IgD-negative memory B cell (primary cell): ENCODE data around the gene TCP1. TPM values are rescaled to one million over a fixed set of nuclear protein-coding genes. Genes with fewer than 3 reads are reported as not detected.
"Not testable (repeated sequence)": the region's sequence is repeated elsewhere in the genome, so short reads cannot be mapped to it uniquely, and the experiment has no call there.

Source experiments
- H3K27ac Mint-ChIP-seq, 3 donors: one replicate each; pipeline ENCODE4 v1.8.0; 2020 to 2022; ENCODE audit warnings: mild to moderate bottlenecking in 3 of 3, mixed read lengths in 3 of 3, moderate library complexity in 1 of 3
- H3K27me3 Mint-ChIP-seq: one replicate; pipeline ENCODE4 v1.8.0; 2021; ENCODE audit warnings: mixed read lengths
- H3K36me3 Mint-ChIP-seq: one replicate; pipeline ENCODE4 v1.8.0; 2020; ENCODE audit warnings: mild to moderate bottlenecking, mixed read lengths
- H3K4me1 Mint-ChIP-seq, 3 donors: one replicate each; pipeline ENCODE4 v1.8.0; 2020 to 2022; ENCODE audit warnings: mixed read lengths in 3 of 3, mild to moderate bottlenecking in 1 of 3
- H3K4me3 Mint-ChIP-seq, 4 donors: one replicate each; pipeline ENCODE4 v1.8.0; 2020 to 2022; ENCODE audit warnings: mild to moderate bottlenecking in 4 of 4, mixed read lengths in 4 of 4, moderate library complexity in 3 of 4
- H3K9me3 Mint-ChIP-seq, 3 donors: one replicate each; pipeline ENCODE4 v1.8.0; 2020 to 2021; ENCODE audit warnings: mixed read lengths in 3 of 3, mild to moderate bottlenecking in 1 of 3
- polyA plus RNA-seq: library from polyadenylated mRNA; unstranded; fragments of 300-500 nt; fragmentation: Illumina TruSeq; gene quantifications from one replicate; pipeline ENCODE4 v1.2.3, GENCODE V29; 2021

The TCP1 gene
- polyA plus RNA-seq, 1 donor from 2014 or later, result 82.7 TPM

DNA sequence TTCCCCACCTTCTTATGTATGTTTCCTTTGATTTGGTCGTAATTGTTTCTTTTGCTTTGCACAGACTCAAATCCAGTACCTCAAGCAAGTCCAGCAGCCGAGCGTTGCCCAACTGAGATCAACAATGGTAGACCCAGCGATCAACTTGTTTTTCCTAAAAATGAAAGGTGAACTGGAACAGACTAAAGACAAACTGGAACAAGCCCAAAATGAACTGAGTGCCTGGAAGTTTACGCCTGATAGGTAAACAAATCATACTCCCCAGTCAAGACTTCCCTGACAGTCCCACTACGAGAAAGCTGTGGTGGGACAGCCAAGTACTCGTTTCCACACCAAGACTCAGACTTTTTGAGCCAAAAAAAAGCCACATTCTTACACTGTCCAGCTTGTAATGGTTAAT is 41.3 kb downstream of the TCP1 start:
- H3K4me1 Mint-ChIP-seq, H3K36me3 Mint-ChIP-seq, H3K27me3 Mint-ChIP-seq, H3K9me3 Mint-ChIP-seq, H3K4me3 Mint-ChIP-seq: not testable (repeated sequence)
- peak overlapping the region in 1 of 3 donors; percentile 39 for H3K27ac Mint-ChIP-seq

DNA sequence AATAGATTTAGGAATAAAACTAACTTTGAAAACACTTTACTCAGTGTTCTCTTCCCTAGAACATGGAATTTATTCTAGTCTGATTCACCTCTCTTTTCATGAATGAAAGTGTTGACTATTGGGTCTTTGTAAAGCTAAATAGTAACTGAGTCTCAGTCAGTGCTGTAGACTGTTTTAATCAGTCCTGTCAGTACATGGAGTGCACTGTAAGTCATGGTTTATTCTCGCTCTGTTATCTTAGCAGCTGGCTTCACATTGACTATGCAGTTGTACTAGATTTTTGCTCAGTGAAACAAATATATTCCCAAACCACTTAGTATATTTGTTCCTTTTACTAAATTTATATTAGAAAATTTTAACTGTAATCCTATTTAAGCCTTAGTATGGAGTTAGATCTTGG is 42.6 kb downstream of the TCP1 start:
- Mint-ChIP-seq H3K4me1 (peaks cover 0 to 9% (median 2%) of the 10 kb centered on the region in 3 donors), H3K27me3 (no peaks in the 10 kb centered on the region), H3K9me3 (no peaks in the 10 kb centered on the region), H3K4me3 (no peak overlapping the region), H3K27ac (no peak overlapping the region), H3K36me3 (peaks cover 11% of the 10 kb centered on the region)

DNA sequence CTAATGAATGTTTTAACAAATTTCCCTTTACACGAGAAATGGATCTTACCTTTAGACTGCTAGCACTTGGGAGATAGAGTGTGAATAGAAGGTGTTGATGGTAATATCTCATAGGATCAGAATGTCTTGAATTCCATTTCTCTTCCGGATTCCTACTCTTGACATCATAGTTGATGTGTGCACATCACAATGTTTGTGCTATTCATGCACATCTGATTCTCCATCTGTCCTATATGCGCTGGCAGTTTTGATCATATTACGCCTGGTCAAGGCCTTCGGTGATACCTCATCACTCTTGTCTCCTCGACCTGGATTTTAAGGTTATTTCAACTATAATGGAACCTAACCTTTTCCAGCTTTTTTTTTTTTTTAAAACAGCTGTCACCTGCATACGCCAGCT is 44.3 kb downstream of the TCP1 start:
- no peaks in the 10 kb centered on the region for H3K27me3 Mint-ChIP-seq
- H3K4me1 Mint-ChIP-seq, result peaks cover 3 to 11% (median 9%) of the 10 kb centered on the region in 3 donors
- no peaks in the 10 kb centered on the region for H3K9me3 Mint-ChIP-seq
- H3K36me3 Mint-ChIP-seq, result peaks cover 11% of the 10 kb centered on the region
- H3K27ac Mint-ChIP-seq, result peak overlapping the region; percentile 12 to 90 (median 39)
- H3K4me3 Mint-ChIP-seq, result no peak overlapping the region

DNA sequence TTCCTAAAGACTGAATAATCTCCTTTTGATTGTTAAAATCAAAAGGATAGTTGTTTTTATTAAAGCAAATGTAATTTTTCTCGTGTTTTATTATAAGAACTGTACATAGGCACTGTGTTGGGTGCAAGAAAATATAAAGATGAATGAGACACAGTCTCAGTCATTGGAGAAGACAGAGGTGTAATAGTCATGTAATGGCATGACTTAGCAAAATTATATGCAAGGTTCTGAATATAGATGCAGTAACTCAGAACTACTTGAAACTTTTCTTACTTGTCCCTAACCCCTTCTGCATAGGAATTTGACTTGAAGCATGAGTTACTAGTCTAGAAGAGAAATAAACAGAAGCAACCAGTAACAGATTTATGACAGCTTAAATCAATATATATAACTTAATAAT is 47.2 kb downstream of the TCP1 start:
- no peak overlapping the region for H3K27ac Mint-ChIP-seq

DNA sequence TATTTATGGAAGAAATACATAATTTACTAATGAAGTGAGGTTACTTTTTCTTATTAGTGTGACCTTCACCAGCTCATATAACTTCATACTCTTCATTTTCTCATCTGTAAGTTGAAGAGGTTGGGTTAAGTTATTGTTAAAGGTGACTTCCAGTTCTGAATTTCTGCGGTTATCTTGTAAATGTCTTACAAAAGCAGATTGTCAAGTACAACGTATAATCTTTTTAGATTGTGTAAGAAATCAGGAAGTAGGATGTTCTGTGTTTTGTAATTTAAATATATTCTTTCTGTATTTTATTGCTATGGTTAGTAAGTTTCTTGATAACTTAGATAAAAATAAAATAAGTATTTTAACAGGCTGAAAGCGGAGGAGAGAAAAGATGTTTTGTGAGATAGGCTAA is 50.1 kb downstream of the TCP1 start:
- Mint-ChIP-seq H3K9me3 (no peaks in the 10 kb centered on the region), H3K27me3 (no peaks in the 10 kb centered on the region), H3K27ac (no peak overlapping the region), H3K4me1 (peaks cover 13 to 22% (median 13%) of the 10 kb centered on the region in 3 donors), H3K4me3 (no peak overlapping the region), H3K36me3 (peaks cover 5% of the 10 kb centered on the region)

More for the DNA sequence above, 47.2 kb downstream of the TCP1 start:
- Mint-ChIP-seq H3K9me3 (no peaks in the 10 kb centered on the region), H3K4me1 (peaks cover 9 to 17% (median 17%) of the 10 kb centered on the region in 3 donors), H3K36me3 (peaks cover 10% of the 10 kb centered on the region), H3K27me3 (no peaks in the 10 kb centered on the region), H3K4me3 (no peak overlapping the region)

DNA sequence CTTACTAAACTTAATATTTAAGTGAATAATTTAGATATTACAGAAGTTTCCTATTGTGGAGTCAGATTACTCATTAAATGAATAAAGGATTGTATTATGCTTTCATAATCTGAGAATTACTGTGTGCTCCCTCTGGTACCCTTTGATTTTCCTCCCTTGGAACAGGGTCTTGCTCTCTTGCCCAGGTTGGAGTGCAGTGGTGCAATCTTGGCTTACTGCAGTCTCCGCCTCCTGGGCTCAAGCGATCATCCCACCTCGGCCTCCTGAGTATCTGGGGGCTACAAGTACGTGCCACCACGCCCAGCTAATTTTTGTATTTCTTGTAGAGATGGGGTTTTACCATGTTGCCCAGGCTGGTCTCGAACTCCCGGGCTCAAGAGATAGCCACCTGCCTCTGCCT is 52.5 kb downstream of the TCP1 start:
- H3K9me3 Mint-ChIP-seq, result no peaks in the 10 kb centered on the region

DNA sequence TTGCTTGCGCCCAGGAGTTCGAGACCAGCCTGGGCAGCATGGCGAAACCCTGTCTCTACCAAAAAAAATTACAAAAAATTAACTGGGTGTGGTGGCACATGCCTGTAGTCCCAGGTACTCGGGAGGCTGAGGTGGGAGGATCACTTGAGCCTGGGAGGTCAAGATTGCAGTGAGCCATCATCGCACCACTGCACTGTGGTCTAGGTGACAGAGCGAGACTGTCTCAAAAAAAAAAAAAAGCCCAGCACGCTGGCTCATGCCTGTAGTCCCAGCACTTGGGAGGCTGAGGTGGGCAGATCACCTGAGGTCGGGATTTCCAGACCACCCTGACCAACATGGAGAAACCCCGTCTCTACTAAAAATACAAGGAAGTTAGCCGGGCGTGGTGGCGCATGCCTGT is 56.0 kb downstream of the TCP1 start:
- Mint-ChIP-seq H3K4me1 (peaks cover 38 to 42% (median 38%) of the 10 kb centered on the region in 3 donors), H3K4me3 (peak overlapping the region in 1 of 4 donors; percentile 17)
- not testable (repeated sequence) for H3K9me3 Mint-ChIP-seq, H3K36me3 Mint-ChIP-seq, H3K27me3 Mint-ChIP-seq, H3K27ac Mint-ChIP-seq

More for the DNA sequence above, 52.5 kb downstream of the TCP1 start:
- Mint-ChIP-seq H3K36me3 (no peaks in the 10 kb centered on the region), H3K4me3 (no peak overlapping the region), H3K27ac (no peak overlapping the region), H3K4me1 (peaks cover 20 to 22% (median 22%) of the 10 kb centered on the region in 3 donors), H3K27me3 (no peaks in the 10 kb centered on the region)

DNA sequence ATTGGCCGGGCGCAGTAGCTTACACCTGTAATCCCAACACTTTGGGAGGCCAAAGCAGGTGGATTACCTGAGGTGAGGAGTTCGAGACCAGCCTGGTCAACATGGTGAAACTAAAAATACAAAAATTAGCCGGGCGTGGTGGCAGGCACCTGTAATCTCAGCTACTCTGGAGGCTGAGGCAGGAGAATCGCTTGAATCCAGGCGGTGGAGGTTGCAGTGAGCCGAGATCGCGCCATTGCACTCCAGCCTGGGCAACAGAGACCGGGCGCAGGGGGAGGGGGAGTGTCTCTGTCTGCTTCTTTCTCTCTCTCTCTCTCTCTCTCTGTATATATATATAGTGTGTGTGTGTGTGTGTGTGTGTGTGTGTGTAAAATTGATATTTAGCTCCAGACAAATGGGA is 56.9 kb downstream of the TCP1 start:
- Mint-ChIP-seq H3K27ac (peak overlapping the region in 1 of 3 donors; percentile 56), H3K4me3 (peak overlapping the region in 1 of 4 donors; percentile 26)

DNA sequence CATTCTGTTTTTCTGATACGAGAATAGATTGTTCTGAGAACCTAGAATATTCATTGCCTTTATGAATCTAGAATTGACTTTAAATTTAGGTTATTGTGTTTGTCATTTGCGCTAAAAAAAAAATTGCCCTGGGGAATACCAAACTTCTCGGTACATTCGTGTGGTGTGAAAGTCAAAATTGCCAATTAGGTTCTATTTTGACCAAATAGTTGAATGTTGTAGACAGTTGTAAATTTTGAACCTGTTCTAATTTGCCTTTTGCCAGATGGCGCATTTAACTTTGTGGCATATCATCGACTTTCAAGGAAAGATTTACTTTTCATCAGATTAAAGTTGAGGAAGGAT is 59.1 kb downstream of the TCP1 start:
- Mint-ChIP-seq H3K4me3 (peak overlapping the region; percentile 17 to 95 (median 64)), H3K9me3 (no peaks in the 10 kb centered on the region), H3K27me3 (no peaks in the 10 kb centered on the region), H3K4me1 (peaks cover 40 to 45% (median 42%) of the 10 kb centered on the region in 3 donors), H3K36me3 (no peaks in the 10 kb centered on the region), H3K27ac (peak overlapping the region; percentile 76 to 99 (median 95))

More for the DNA sequence above, 56.9 kb downstream of the TCP1 start:
- not testable (repeated sequence) for H3K27me3 Mint-ChIP-seq, H3K36me3 Mint-ChIP-seq, H3K9me3 Mint-ChIP-seq
- H3K4me1 Mint-ChIP-seq, result peaks cover 35 to 38% (median 36%) of the 10 kb centered on the region in 3 donors

DNA sequence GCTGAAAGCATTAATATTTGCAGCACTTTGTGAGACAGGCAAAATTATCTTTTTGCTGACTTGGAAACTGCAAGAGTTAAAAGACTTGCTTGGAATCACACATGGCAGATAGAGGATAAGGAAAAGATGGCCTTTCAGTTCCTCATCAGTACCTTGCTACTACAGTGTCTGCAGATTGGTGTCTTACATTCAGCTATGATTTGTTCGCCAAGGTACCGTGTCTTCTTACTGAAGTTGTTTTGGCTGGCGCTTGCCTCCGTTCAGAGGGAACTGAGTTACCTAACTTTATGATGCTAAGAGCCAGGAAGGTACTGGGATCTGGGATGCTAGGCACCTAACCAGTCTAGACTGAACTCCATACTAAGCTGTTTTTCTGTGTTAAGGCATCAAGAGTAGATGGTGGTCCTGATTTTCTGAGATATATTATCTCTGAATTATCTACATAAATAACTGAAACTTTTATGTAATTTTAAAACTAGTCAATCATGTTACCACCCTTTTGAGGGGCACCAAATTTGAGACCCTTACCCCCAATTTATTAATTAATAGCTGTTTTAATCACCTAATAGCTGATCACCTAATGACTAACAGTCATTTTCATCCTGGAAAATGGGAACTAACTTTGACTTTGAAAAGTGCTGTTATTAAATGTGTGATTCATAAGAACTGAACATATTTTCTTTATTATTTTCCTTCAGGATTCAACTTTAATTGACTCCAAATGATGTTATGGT is 59.6 kb downstream of the TCP1 start:
- Mint-ChIP-seq H3K4me1 (peaks cover 40 to 45% (median 42%) of the 10 kb centered on the region in 3 donors), H3K9me3 (no peaks in the 10 kb centered on the region)

DNA sequence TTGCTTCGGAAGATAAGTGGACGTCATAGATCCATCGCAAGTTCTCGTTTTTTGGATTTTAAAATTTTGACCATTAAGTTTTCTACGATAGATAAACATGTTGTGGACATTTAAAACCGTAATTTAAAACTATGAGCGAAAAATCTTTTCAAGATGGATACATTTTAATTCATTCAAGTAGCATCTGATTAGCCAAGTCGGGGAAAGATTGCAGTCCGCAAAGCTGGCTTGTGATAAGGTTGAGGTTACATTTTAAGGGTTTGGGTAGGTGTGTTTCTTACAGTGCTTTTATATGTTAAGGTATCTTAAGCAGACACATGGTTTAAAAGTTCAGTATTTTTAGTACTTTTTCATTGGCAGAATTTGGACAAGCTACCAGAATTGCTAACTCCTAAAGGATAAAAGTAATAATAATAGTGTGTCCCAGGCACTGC is 60.9 kb downstream of the TCP1 start:
- H3K4me1 Mint-ChIP-seq, result peaks cover 38 to 45% (median 40%) of the 10 kb centered on the region in 3 donors
- peak overlapping the region; percentile 90 to 99 (median 95) for H3K27ac Mint-ChIP-seq
- no peaks in the 10 kb centered on the region for H3K27me3 Mint-ChIP-seq
- no peaks in the 10 kb centered on the region for H3K9me3 Mint-ChIP-seq
- H3K36me3 Mint-ChIP-seq, result no peaks in the 10 kb centered on the region
- peak overlapping the region; percentile 87 to 98 (median 94) for H3K4me3 Mint-ChIP-seq

More for the DNA sequence above, 59.6 kb downstream of the TCP1 start:
- Mint-ChIP-seq H3K4me3 (peak overlapping the region; percentile 87 to 98 (median 94)), H3K27me3 (no peaks in the 10 kb centered on the region), H3K36me3 (no peaks in the 10 kb centered on the region), H3K27ac (peak overlapping the region; percentile 76 to 99 (median 95))

Other genes starting within 250 kb of the TCP1 start
- gene SOD2, start 96.4 kb downstream of the TCP1 start, polyA plus RNA-seq, result 79.2 TPM
- gene WTAP, start 62.1 kb downstream of the TCP1 start, polyA plus RNA-seq, result 127 TPM
- gene ACAT2, start 27.6 kb downstream of the TCP1 start, polyA plus RNA-seq, result 23.6 TPM
- gene MRPL18, start 865 bp upstream of the TCP1 start, polyA plus RNA-seq, result 108 TPM
- 0.89 TPM for gene PNLDC1, start 10.7 kb upstream of the TCP1 start, polyA plus RNA-seq
- gene MAS1, start 101.4 kb upstream of the TCP1 start, polyA plus RNA-seq, result not detected
- 4.7 TPM for gene IGF2R, start 179.5 kb upstream of the TCP1 start, polyA plus RNA-seq